SH-SY5Y (cell line): ENCODE measurements around the gene MRC2.

Experiments
- GATA2 ChIP-seq: IDR thresholded peaks from 2 replicates; pipeline ENCODE4 v1.6.1; 2011; ENCODE audit warnings: mild to moderate bottlenecking, low read depth, low read length
- GATA3 ChIP-seq: IDR thresholded peaks from 2 replicates; pipeline ENCODE4 v1.6.1; 2011; ENCODE audit warnings: low read depth, mild to moderate bottlenecking, low read length, moderate library complexity

- no peak for TF ChIP-seq GATA2
- no peak for TF ChIP-seq GATA3
These were observed 77.0 kb downstream of the MRC2 start for GRCh38 chr17:62704381-62704971.
